HPDE6-E6E7 (cell line): ENCODE results near the gene DMD.
"Not testable (repeated sequence)": the region's sequence is repeated elsewhere in the genome, so short reads cannot be mapped to it uniquely, and the experiment has no call there.

Experiments
- DNase-seq: peaks from one replicate; pipeline ENCODE4 v3.0.0; 2011; ENCODE audit warnings: missing footprints; ENCODE audit errors: extremely low spot score

DMD gene

GRCh38 chrX:31527455-31528126, 1683.8 kb downstream of the DMD start:
- DNase-seq: no peak

- DNase-seq: no peak
These were observed 1687.3 kb downstream of the DMD start for GRCh38 chrX:31523884-31524536.

- DNase-seq: no peak
These were observed 1688.6 kb downstream of the DMD start for GRCh38 chrX:31522760-31523159.

- no peak for DNase-seq
These were observed 1689.4 kb downstream of the DMD start for GRCh38 chrX:31521941-31522340.

- no peak for DNase-seq
These were observed 1694.8 kb downstream of the DMD start for GRCh38 chrX:31516527-31516926.

- no peak for DNase-seq
These were observed 1703.0 kb downstream of the DMD start for GRCh38 chrX:31508338-31508737.

GRCh38 chrX:31506928-31507327, 1704.4 kb downstream of the DMD start:
- DNase-seq: no peak

GRCh38 chrX:31506360-31506759, 1705.0 kb downstream of the DMD start:
- DNase-seq: no peak

GRCh38 chrX:31500921-31501320, 1710.4 kb downstream of the DMD start:
- DNase-seq: no peak

GRCh38 chrX:31499109-31499508, 1712.2 kb downstream of the DMD start:
- DNase-seq: no peak

GRCh38 chrX:31497086-31497485, 1714.3 kb downstream of the DMD start:
- no peak for DNase-seq

GRCh38 chrX:31487951-31488350, 1723.4 kb downstream of the DMD start:
- no peak for DNase-seq

- DNase-seq: no peak
These were observed 1728.0 kb downstream of the DMD start for GRCh38 chrX:31483336-31483735.

GRCh38 chrX:31480696-31481095, 1730.7 kb downstream of the DMD start:
- DNase-seq: no peak

GRCh38 chrX:31471229-31471628, 1740.1 kb downstream of the DMD start:
- DNase-seq: no peak

- DNase-seq: not testable (repeated sequence)
These were observed 1740.6 kb downstream of the DMD start for GRCh38 chrX:31470753-31471152.

- no peak for DNase-seq
These were observed 1746.9 kb downstream of the DMD start for GRCh38 chrX:31464306-31464915.

- DNase-seq: no peak
These were observed 1750.1 kb downstream of the DMD start for GRCh38 chrX:31461266-31461665.

GRCh38 chrX:31459361-31459760, 1752.0 kb downstream of the DMD start:
- DNase-seq: peak; percentile 5

GRCh38 chrX:31449965-31450364, 1761.4 kb downstream of the DMD start:
- no peak for DNase-seq

GRCh38 chrX:31449081-31449480, 1762.3 kb downstream of the DMD start:
- DNase-seq: no peak

- DNase-seq: no peak
These were observed 1765.8 kb downstream of the DMD start for GRCh38 chrX:31445542-31445941.

- no peak for DNase-seq
These were observed 1767.7 kb downstream of the DMD start for GRCh38 chrX:31443654-31444053.
